Measurements from ENCODE around the gene KCNQ5. TPM values are rescaled to one million over a fixed set of nuclear protein-coding genes. Genes with fewer than 3 reads are reported as not detected.
A peak's percentile ranks its signal among the peaks of the same experiment; 100 is the strongest.

Gene KCNQ5
- total RNA-seq, 1 donor from 2014 or later: not detected

GRCh38 chr6:73152966-73153757 lies 531.3 kb downstream of the KCNQ5 start:
- H3K36me3 Mint-ChIP-seq: no peaks in the 10 kb centered on the region

DNA sequence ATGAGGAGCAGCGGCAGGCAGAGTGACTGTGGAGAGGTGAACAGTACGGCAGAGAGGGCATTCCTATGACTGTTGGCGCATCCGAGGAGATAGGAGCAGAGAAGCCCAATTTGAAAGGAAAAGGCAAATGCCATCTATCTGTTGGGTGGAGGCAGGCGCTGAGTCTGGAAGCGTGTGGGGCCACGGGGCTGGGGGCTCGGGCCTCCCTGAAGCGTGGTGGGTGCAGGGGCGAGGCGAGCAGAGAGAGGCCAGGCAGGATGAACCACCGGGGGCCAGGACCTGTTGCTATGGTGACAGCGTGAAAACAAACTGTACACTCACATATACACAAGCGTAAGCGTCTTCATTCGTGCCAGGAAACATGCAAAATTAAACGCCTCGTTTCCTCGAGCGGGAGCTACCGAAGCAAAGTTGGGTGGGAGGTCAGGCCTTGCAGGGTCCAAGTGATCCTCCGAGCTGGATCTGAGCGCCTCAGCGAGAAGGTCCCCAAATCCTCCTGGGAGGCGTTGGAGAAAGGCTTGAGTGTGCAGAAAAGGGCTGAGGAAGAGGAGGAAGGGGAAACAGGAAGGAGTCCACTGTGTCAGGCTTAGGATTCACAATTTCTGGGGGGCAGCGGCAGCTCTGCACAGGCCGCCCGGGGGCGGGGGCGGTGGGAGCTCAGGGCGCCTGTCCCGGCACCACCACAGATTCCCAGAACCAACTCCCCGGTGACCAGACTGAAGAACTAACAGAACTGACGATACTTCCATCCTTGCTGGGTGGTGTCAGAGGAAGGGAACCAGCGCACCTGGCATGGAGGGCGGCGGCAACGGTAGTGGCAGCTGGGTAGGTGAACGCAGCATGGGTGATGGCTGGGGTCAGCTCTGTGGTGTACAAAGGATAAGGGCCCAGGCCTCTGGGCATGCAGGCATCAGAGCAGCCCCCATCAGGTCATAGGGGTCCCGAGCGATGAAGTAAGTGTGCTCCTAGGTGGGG lies 535.2 kb downstream of the KCNQ5 start:
- TF ChIP-seq EZH2phosphoT487 (IDR thresholded peaks at IDR 0.05) (no peak), EZH2 (IDR thresholded peaks at IDR 0.05) (no peak)
- TF ChIP-seq, protein P1, sequence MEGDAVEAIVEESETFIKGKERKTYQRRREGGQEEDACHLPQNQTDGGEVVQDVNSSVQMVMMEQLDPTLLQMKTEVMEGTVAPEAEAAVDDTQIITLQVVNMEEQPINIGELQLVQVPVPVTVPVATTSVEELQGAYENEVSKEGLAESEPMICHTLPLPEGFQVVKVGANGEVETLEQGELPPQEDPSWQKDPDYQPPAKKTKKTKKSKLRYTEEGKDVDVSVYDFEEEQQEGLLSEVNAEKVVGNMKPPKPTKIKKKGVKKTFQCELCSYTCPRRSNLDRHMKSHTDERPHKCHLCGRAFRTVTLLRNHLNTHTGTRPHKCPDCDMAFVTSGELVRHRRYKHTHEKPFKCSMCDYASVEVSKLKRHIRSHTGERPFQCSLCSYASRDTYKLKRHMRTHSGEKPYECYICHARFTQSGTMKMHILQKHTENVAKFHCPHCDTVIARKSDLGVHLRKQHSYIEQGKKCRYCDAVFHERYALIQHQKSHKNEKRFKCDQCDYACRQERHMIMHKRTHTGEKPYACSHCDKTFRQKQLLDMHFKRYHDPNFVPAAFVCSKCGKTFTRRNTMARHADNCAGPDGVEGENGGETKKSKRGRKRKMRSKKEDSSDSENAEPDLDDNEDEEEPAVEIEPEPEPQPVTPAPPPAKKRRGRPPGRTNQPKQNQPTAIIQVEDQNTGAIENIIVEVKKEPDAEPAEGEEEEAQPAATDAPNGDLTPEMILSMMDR (IDR thresholded peaks at IDR 0.05): no peak
- H3K27ac ChIP-seq: no peak overlapping the region
- H4K20me1 ChIP-seq (ENCODE audit: low read depth): no peaks in the 10 kb centered on the region
- H2AFZ ChIP-seq (replicated peaks): no peak overlapping the region
- DNase-seq (ENCODE audit: low spot score): no peak
- Mint-ChIP-seq H3K36me3 (no peaks in the 10 kb centered on the region), H3K9me3 (peaks cover 3% of the 10 kb centered on the region), H3K4me1 (no peaks in the 10 kb centered on the region), H3K27me3 (ENCODE audit: insufficient read depth, low read depth) (peaks cover 4% of the 10 kb centered on the region), H3K4me3 (no peak overlapping the region), H3K27ac (peak overlapping the region; percentile 9)
- no peak overlapping the region for H3K4me2 ChIP-seq
- H3K36me3 ChIP-seq: no peaks in the 10 kb centered on the region
- no peaks in the 10 kb centered on the region for H3K79me2 ChIP-seq (ENCODE audit: low read depth)
- no peaks in the 10 kb centered on the region for H3K9me3 ChIP-seq (ENCODE audit: low read depth)
- H3K27me3 ChIP-seq: no peaks in the 10 kb centered on the region
- H3K4me1 ChIP-seq: no peaks in the 10 kb centered on the region
- H3F3A ChIP-seq (ENCODE audit: low read depth): no peaks in the 10 kb centered on the region
- H3K9ac ChIP-seq: no peak overlapping the region
- no peak overlapping the region for H3K4me3 ChIP-seq

More at GRCh38 chr6:73152966-73153757, 531.3 kb downstream of the KCNQ5 start:
- no peak overlapping the region for H2AFZ ChIP-seq (replicated peaks)
- no peak for DNase-seq (ENCODE audit: low spot score)
- no peaks in the 10 kb centered on the region for H3K4me1 ChIP-seq
- no peaks in the 10 kb centered on the region for H4K20me1 ChIP-seq (ENCODE audit: low read depth)
- no peak overlapping the region for H3K27ac ChIP-seq
- TF ChIP-seq, protein P1 (IDR thresholded peaks at IDR 0.05): no peak
- no peak for TF ChIP-seq EZH2phosphoT487 (IDR thresholded peaks at IDR 0.05)
- TF ChIP-seq EZH2 (IDR thresholded peaks at IDR 0.05): no peak
- no peak overlapping the region for H3K27ac Mint-ChIP-seq
- H3K9me3 ChIP-seq (ENCODE audit: low read depth): no peaks in the 10 kb centered on the region
- H3K27me3 ChIP-seq: no peaks in the 10 kb centered on the region
- no peak overlapping the region for H3K4me3 ChIP-seq
- H3K9me3 Mint-ChIP-seq: peaks cover 3% of the 10 kb centered on the region
- no peaks in the 10 kb centered on the region for H3F3A ChIP-seq (ENCODE audit: low read depth)
- no peaks in the 10 kb centered on the region for H3K36me3 ChIP-seq
- H3K4me1 Mint-ChIP-seq: no peaks in the 10 kb centered on the region
- no peak overlapping the region for H3K4me3 Mint-ChIP-seq
- H3K4me2 ChIP-seq: no peak overlapping the region
- no peak overlapping the region for H3K9ac ChIP-seq
- no peaks in the 10 kb centered on the region for H3K79me2 ChIP-seq (ENCODE audit: low read depth)
- H3K27me3 Mint-ChIP-seq (ENCODE audit: insufficient read depth, low read depth): peaks cover 4% of the 10 kb centered on the region

DNA sequence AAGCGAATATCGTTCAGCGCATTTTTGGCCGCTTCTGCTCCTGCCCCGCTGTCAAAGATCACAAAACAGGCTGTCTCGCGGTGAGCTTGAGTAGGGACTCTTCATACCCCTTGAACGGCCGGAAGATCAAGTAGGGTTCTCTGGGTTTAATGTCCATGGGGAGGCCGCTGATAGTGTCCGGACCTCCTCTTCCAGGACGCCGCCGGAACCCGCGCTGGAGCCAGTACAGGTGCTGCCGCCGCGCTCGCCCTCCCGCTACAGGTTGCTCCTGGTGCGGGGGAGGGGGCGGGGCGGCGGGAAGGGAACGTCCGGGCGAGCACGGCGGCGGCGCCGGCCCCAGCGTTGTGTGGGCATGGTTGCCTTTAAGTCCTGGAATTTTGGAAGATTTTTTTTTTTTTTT lies 536.0 kb downstream of the KCNQ5 start:
- DNase-seq (ENCODE audit: low spot score): no peak
- no peak for TF ChIP-seq EZH2 (IDR thresholded peaks at IDR 0.05)
- no peak overlapping the region for H3K4me3 Mint-ChIP-seq
- Histone ChIP-seq H3K4me3 (no peak overlapping the region), H2AFZ (replicated peaks) (no peak overlapping the region), H3K27me3 (no peaks in the 10 kb centered on the region), H3K79me2 (ENCODE audit: low read depth) (no peaks in the 10 kb centered on the region), H3K9me3 (ENCODE audit: low read depth) (no peaks in the 10 kb centered on the region), H3K9ac (no peak overlapping the region), H3K4me2 (no peak overlapping the region), H3K27ac (no peak overlapping the region), H3K36me3 (no peaks in the 10 kb centered on the region), H4K20me1 (ENCODE audit: low read depth) (no peaks in the 10 kb centered on the region), H3F3A (ENCODE audit: low read depth) (no peaks in the 10 kb centered on the region), H3K4me1 (no peaks in the 10 kb centered on the region)
- peaks cover 4% of the 10 kb centered on the region for H3K27me3 Mint-ChIP-seq (ENCODE audit: insufficient read depth, low read depth)
- no peaks in the 10 kb centered on the region for H3K4me1 Mint-ChIP-seq
- H3K36me3 Mint-ChIP-seq: no peaks in the 10 kb centered on the region
- peaks cover 3% of the 10 kb centered on the region for H3K9me3 Mint-ChIP-seq
- H3K27ac Mint-ChIP-seq: no peak overlapping the region
